ENCODE measurements around the gene ITGA2. TPM values are rescaled to one million over a fixed set of nuclear protein-coding genes. Genes with fewer than 3 reads are reported as not detected.

Gene ITGA2
- polyA plus RNA-seq, 1 donor from 2014 or later, result 0.20 TPM

- Histone ChIP-seq H3F3A (ENCODE audit: insufficient read depth, low read length, poor library complexity, severe bottlenecking) (no peaks in the 10 kb centered on the region), H3K9ac (ENCODE audit: low read length) (no peak overlapping the region), H3K9me3 (ENCODE audit: low read length) (no peaks in the 10 kb centered on the region), H3K4me3 (ENCODE audit: low read length) (no peak overlapping the region), H4K20me1 (ENCODE audit: insufficient read depth) (no peaks in the 10 kb centered on the region), H3K36me3 (ENCODE audit: insufficient read depth, low read length) (no peaks in the 10 kb centered on the region), H3K4me2 (ENCODE audit: low read length) (no peak overlapping the region), H3K79me2 (replicated peaks; ENCODE audit: insufficient read depth, low read length) (no peaks in the 10 kb centered on the region), H3K27ac (ENCODE audit: low read length) (no peak overlapping the region), H3K9me2 (ENCODE audit: insufficient read depth, low read length) (no peaks in the 10 kb centered on the region), H2AFZ (ENCODE audit: low read depth, low read length) (no peak overlapping the region), H3K27me3 (ENCODE audit: insufficient read depth, low read depth, low read length) (no peaks in the 10 kb centered on the region)
- TF ChIP-seq CTCF (IDR thresholded peaks at IDR 0.05; ENCODE audit: poor library complexity, severe bottlenecking) (no peak), RAD21 (conservative IDR thresholded peaks at IDR 0.05) (no peak), EP300 (conservative IDR thresholded peaks at IDR 0.05; ENCODE audit: poor library complexity, severe bottlenecking) (no peak), EZH2 (IDR thresholded peaks at IDR 0.05; ENCODE audit: borderline replicate concordance, insufficient read depth, low read length, poor library complexity, severe bottlenecking) (no peak), MXI1 (conservative IDR thresholded peaks at IDR 0.05; ENCODE audit: poor library complexity, severe bottlenecking) (no peak)
Measured at GRCh38 chr5:52999344-52999949, 10.3 kb downstream of the ITGA2 start.

DNA sequence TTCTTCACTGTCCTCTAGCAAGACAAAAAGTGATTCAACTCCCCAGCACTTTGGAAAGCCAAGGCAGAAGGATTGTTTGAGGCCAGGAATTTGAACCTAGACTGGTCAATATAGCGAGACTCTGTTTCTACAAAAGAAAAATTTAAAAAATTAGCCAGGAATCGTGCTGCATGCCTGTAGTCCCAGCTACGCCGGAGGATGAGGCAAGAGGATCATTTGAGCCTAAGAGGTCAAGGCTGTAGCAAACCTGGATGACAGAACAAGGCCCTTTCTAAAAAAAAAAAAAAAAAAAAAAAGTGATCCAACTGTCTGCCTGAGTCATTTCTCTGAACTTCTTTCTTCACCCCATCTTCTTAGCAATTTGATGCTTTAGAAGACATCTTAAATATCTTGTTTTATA, 12.4 kb downstream of the ITGA2 start:
- H3K9me2 ChIP-seq (ENCODE audit: insufficient read depth, low read length), result no peaks in the 10 kb centered on the region
- H3K4me3 ChIP-seq (ENCODE audit: low read length), result no peak overlapping the region
- H2AFZ ChIP-seq (ENCODE audit: low read depth, low read length), result no peak overlapping the region
- no peak overlapping the region for H3K4me2 ChIP-seq (ENCODE audit: low read length)
- H3K27ac ChIP-seq (ENCODE audit: low read length), result no peak overlapping the region
- H3K9ac ChIP-seq (ENCODE audit: low read length), result no peak overlapping the region
- no peaks in the 10 kb centered on the region for H3F3A ChIP-seq (ENCODE audit: insufficient read depth, low read length, poor library complexity, severe bottlenecking)
- H3K36me3 ChIP-seq (ENCODE audit: insufficient read depth, low read length), result no peaks in the 10 kb centered on the region
- no peaks in the 10 kb centered on the region for H4K20me1 ChIP-seq (ENCODE audit: insufficient read depth)
- TF ChIP-seq, protein P1, sequence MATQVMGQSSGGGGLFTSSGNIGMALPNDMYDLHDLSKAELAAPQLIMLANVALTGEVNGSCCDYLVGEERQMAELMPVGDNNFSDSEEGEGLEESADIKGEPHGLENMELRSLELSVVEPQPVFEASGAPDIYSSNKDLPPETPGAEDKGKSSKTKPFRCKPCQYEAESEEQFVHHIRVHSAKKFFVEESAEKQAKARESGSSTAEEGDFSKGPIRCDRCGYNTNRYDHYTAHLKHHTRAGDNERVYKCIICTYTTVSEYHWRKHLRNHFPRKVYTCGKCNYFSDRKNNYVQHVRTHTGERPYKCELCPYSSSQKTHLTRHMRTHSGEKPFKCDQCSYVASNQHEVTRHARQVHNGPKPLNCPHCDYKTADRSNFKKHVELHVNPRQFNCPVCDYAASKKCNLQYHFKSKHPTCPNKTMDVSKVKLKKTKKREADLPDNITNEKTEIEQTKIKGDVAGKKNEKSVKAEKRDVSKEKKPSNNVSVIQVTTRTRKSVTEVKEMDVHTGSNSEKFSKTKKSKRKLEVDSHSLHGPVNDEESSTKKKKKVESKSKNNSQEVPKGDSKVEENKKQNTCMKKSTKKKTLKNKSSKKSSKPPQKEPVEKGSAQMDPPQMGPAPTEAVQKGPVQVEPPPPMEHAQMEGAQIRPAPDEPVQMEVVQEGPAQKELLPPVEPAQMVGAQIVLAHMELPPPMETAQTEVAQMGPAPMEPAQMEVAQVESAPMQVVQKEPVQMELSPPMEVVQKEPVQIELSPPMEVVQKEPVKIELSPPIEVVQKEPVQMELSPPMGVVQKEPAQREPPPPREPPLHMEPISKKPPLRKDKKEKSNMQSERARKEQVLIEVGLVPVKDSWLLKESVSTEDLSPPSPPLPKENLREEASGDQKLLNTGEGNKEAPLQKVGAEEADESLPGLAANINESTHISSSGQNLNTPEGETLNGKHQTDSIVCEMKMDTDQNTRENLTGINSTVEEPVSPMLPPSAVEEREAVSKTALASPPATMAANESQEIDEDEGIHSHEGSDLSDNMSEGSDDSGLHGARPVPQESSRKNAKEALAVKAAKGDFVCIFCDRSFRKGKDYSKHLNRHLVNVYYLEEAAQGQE (IDR thresholded peaks at IDR 0.05; ENCODE audit: borderline replicate concordance), result no peak
- no peak for TF ChIP-seq RAD21 (conservative IDR thresholded peaks at IDR 0.05)
- TF ChIP-seq CTCF (IDR thresholded peaks at IDR 0.05; ENCODE audit: poor library complexity, severe bottlenecking), result no peak
- TF ChIP-seq POLR2AphosphoS5 (IDR thresholded peaks at IDR 0.05), result no peak
- TF ChIP-seq EZH2 (IDR thresholded peaks at IDR 0.05; ENCODE audit: borderline replicate concordance, insufficient read depth, low read length, poor library complexity, severe bottlenecking), result no peak
- TF ChIP-seq MXI1 (conservative IDR thresholded peaks at IDR 0.05; ENCODE audit: poor library complexity, severe bottlenecking), result no peak
- no peak for TF ChIP-seq SMC3 (conservative IDR thresholded peaks at IDR 0.05; ENCODE audit: poor library complexity)
- TF ChIP-seq TAF1 (IDR thresholded peaks at IDR 0.05; ENCODE audit: low read depth), result no peak
- no peak for TF ChIP-seq EP300 (conservative IDR thresholded peaks at IDR 0.05; ENCODE audit: poor library complexity, severe bottlenecking)
- H3K79me2 ChIP-seq (replicated peaks; ENCODE audit: insufficient read depth, low read length), result no peaks in the 10 kb centered on the region
- no peaks in the 10 kb centered on the region for H3K27me3 ChIP-seq (ENCODE audit: insufficient read depth, low read depth, low read length)
- no peaks in the 10 kb centered on the region for H3K9me3 ChIP-seq (ENCODE audit: low read length)
